ENCODE measurements around the gene EML4. TPM values are rescaled to one million over a fixed set of nuclear protein-coding genes. Genes with fewer than 3 reads are reported as not detected.

EML4 gene
- total RNA-seq, 1 donor from 2014 or later = 32.9 TPM

GRCh38 chr2:42185220-42185921 lies 16.2 kb downstream of the EML4 start:
- H3K4me3 ChIP-seq (ENCODE audit: low read length in 3 of 3) = no peak overlapping the region
- no peaks in the 10 kb centered on the region for H3K9me3 ChIP-seq (ENCODE audit: control insufficient read depth in 3 of 3, low read length in 3 of 3)
- no peaks in the 10 kb centered on the region for H3K4me1 ChIP-seq (ENCODE audit: control insufficient read depth in 3 of 3, insufficient read depth in 3 of 3, low read length in 3 of 3)
- H3K9ac ChIP-seq (ENCODE audit: low read depth in 1 of 3, low read length in 3 of 3) = no peak overlapping the region
- no peaks in the 10 kb centered on the region for H3K27me3 ChIP-seq (ENCODE audit: control insufficient read depth in 3 of 3, insufficient read depth in 3 of 3, low read length in 3 of 3)
- H3K27ac ChIP-seq (ENCODE audit: low read depth, low read length) = no peak overlapping the region
- H3K36me3 ChIP-seq (ENCODE audit: control insufficient read depth in 3 of 3, insufficient read depth in 3 of 3, low read length in 3 of 3) = no peaks in the 10 kb centered on the region

GRCh38 chr2:42186366-42186765 lies 17.2 kb downstream of the EML4 start:
- Histone ChIP-seq H3K4me3 (ENCODE audit: low read length in 3 of 3) (no peak overlapping the region), H3K4me1 (ENCODE audit: control insufficient read depth in 3 of 3, insufficient read depth in 3 of 3, low read length in 3 of 3) (no peaks in the 10 kb centered on the region), H3K9ac (ENCODE audit: low read depth in 1 of 3, low read length in 3 of 3) (no peak overlapping the region), H3K9me3 (ENCODE audit: control insufficient read depth in 3 of 3, low read length in 3 of 3) (no peaks in the 10 kb centered on the region), H3K36me3 (ENCODE audit: control insufficient read depth in 3 of 3, insufficient read depth in 3 of 3, low read length in 3 of 3) (no peaks in the 10 kb centered on the region), H3K27me3 (ENCODE audit: control insufficient read depth in 3 of 3, insufficient read depth in 3 of 3, low read length in 3 of 3) (no peaks in the 10 kb centered on the region), H3K27ac (ENCODE audit: low read depth, low read length) (no peak overlapping the region)

GRCh38 chr2:42186945-42187632 lies 17.9 kb downstream of the EML4 start:
- Histone ChIP-seq H3K4me1 (ENCODE audit: control insufficient read depth in 3 of 3, insufficient read depth in 3 of 3, low read length in 3 of 3) (no peaks in the 10 kb centered on the region), H3K4me3 (ENCODE audit: low read length in 3 of 3) (no peak overlapping the region), H3K9ac (ENCODE audit: low read depth in 1 of 3, low read length in 3 of 3) (no peak overlapping the region), H3K36me3 (ENCODE audit: control insufficient read depth in 3 of 3, insufficient read depth in 3 of 3, low read length in 3 of 3) (no peaks in the 10 kb centered on the region), H3K9me3 (ENCODE audit: control insufficient read depth in 3 of 3, low read length in 3 of 3) (no peaks in the 10 kb centered on the region), H3K27me3 (ENCODE audit: control insufficient read depth in 3 of 3, insufficient read depth in 3 of 3, low read length in 3 of 3) (no peaks in the 10 kb centered on the region), H3K27ac (ENCODE audit: low read depth, low read length) (no peak overlapping the region)

GRCh38 chr2:42187886-42188285 lies 18.7 kb downstream of the EML4 start:
- H3K4me1 ChIP-seq (ENCODE audit: control insufficient read depth in 3 of 3, insufficient read depth in 3 of 3, low read length in 3 of 3) = no peaks in the 10 kb centered on the region
- no peak overlapping the region for H3K9ac ChIP-seq (ENCODE audit: low read depth in 1 of 3, low read length in 3 of 3)

GRCh38 chr2:42189235-42189566 lies 20.0 kb downstream of the EML4 start:
- H3K9ac ChIP-seq (ENCODE audit: low read depth in 1 of 3, low read length in 3 of 3) = no peak overlapping the region
- peaks cover 0 to 3% (median 0%) of the 10 kb centered on the region in 3 donors for H3K4me1 ChIP-seq (ENCODE audit: control insufficient read depth in 3 of 3, insufficient read depth in 3 of 3, low read length in 3 of 3)
- no peak overlapping the region for H3K4me3 ChIP-seq (ENCODE audit: low read length in 3 of 3)
- H3K27me3 ChIP-seq (ENCODE audit: control insufficient read depth in 3 of 3, insufficient read depth in 3 of 3, low read length in 3 of 3) = no peaks in the 10 kb centered on the region
- no peak overlapping the region for H3K27ac ChIP-seq (ENCODE audit: low read depth, low read length)
- no peaks in the 10 kb centered on the region for H3K36me3 ChIP-seq (ENCODE audit: control insufficient read depth in 3 of 3, insufficient read depth in 3 of 3, low read length in 3 of 3)
- no peaks in the 10 kb centered on the region for H3K9me3 ChIP-seq (ENCODE audit: control insufficient read depth in 3 of 3, low read length in 3 of 3)

More at GRCh38 chr2:42187886-42188285, 18.7 kb downstream of the EML4 start:
- Histone ChIP-seq H3K27ac (ENCODE audit: low read depth, low read length) (no peak overlapping the region), H3K27me3 (ENCODE audit: control insufficient read depth in 3 of 3, insufficient read depth in 3 of 3, low read length in 3 of 3) (no peaks in the 10 kb centered on the region), H3K4me3 (ENCODE audit: low read length in 3 of 3) (no peak overlapping the region), H3K36me3 (ENCODE audit: control insufficient read depth in 3 of 3, insufficient read depth in 3 of 3, low read length in 3 of 3) (no peaks in the 10 kb centered on the region), H3K9me3 (ENCODE audit: control insufficient read depth in 3 of 3, low read length in 3 of 3) (no peaks in the 10 kb centered on the region)

GRCh38 chr2:42190191-42190590 lies 21.0 kb downstream of the EML4 start:
- no peak overlapping the region for H3K4me3 ChIP-seq (ENCODE audit: low read length in 3 of 3)
- H3K9ac ChIP-seq (ENCODE audit: low read depth in 1 of 3, low read length in 3 of 3) = no peak overlapping the region
- no peaks in the 10 kb centered on the region for H3K9me3 ChIP-seq (ENCODE audit: control insufficient read depth in 3 of 3, low read length in 3 of 3)
- no peak overlapping the region for H3K27ac ChIP-seq (ENCODE audit: low read depth, low read length)
- no peaks in the 10 kb centered on the region for H3K36me3 ChIP-seq (ENCODE audit: control insufficient read depth in 3 of 3, insufficient read depth in 3 of 3, low read length in 3 of 3)
- H3K4me1 ChIP-seq (ENCODE audit: control insufficient read depth in 3 of 3, insufficient read depth in 3 of 3, low read length in 3 of 3) = peaks cover 0 to 3% (median 0%) of the 10 kb centered on the region in 3 donors
- H3K27me3 ChIP-seq (ENCODE audit: control insufficient read depth in 3 of 3, insufficient read depth in 3 of 3, low read length in 3 of 3) = no peaks in the 10 kb centered on the region

GRCh38 chr2:42191285-42192009 lies 22.3 kb downstream of the EML4 start:
- Histone ChIP-seq H3K36me3 (ENCODE audit: control insufficient read depth in 3 of 3, insufficient read depth in 3 of 3, low read length in 3 of 3) (no peaks in the 10 kb centered on the region), H3K27me3 (ENCODE audit: control insufficient read depth in 3 of 3, insufficient read depth in 3 of 3, low read length in 3 of 3) (no peaks in the 10 kb centered on the region), H3K9me3 (ENCODE audit: control insufficient read depth in 3 of 3, low read length in 3 of 3) (no peaks in the 10 kb centered on the region), H3K4me3 (ENCODE audit: low read length in 3 of 3) (no peak overlapping the region), H3K9ac (ENCODE audit: low read depth in 1 of 3, low read length in 3 of 3) (no peak overlapping the region), H3K27ac (ENCODE audit: low read depth, low read length) (no peak overlapping the region), H3K4me1 (ENCODE audit: control insufficient read depth in 3 of 3, insufficient read depth in 3 of 3, low read length in 3 of 3) (peaks cover 0 to 3% (median 0%) of the 10 kb centered on the region in 3 donors)

- Histone ChIP-seq H3K9me3 (ENCODE audit: control insufficient read depth in 3 of 3, low read length in 3 of 3) (no peaks in the 10 kb centered on the region), H3K9ac (ENCODE audit: low read depth in 1 of 3, low read length in 3 of 3) (no peak overlapping the region), H3K27me3 (ENCODE audit: control insufficient read depth in 3 of 3, insufficient read depth in 3 of 3, low read length in 3 of 3) (no peaks in the 10 kb centered on the region), H3K4me3 (ENCODE audit: low read length in 3 of 3) (no peak overlapping the region), H3K27ac (ENCODE audit: low read depth, low read length) (no peak overlapping the region), H3K36me3 (ENCODE audit: control insufficient read depth in 3 of 3, insufficient read depth in 3 of 3, low read length in 3 of 3) (no peaks in the 10 kb centered on the region), H3K4me1 (ENCODE audit: control insufficient read depth in 3 of 3, insufficient read depth in 3 of 3, low read length in 3 of 3) (peaks cover 0 to 3% (median 0%) of the 10 kb centered on the region in 3 donors)
Observed at GRCh38 chr2:42192010-42192373, 22.8 kb downstream of the EML4 start.

- H3K4me1 ChIP-seq (ENCODE audit: control insufficient read depth in 3 of 3, insufficient read depth in 3 of 3, low read length in 3 of 3) = peaks cover 0 to 3% (median 0%) of the 10 kb centered on the region in 3 donors
- H3K36me3 ChIP-seq (ENCODE audit: control insufficient read depth in 3 of 3, insufficient read depth in 3 of 3, low read length in 3 of 3) = no peaks in the 10 kb centered on the region
- no peaks in the 10 kb centered on the region for H3K27me3 ChIP-seq (ENCODE audit: control insufficient read depth in 3 of 3, insufficient read depth in 3 of 3, low read length in 3 of 3)
- no peak overlapping the region for H3K27ac ChIP-seq (ENCODE audit: low read depth, low read length)
- H3K9me3 ChIP-seq (ENCODE audit: control insufficient read depth in 3 of 3, low read length in 3 of 3) = no peaks in the 10 kb centered on the region
- no peak overlapping the region for H3K9ac ChIP-seq (ENCODE audit: low read depth in 1 of 3, low read length in 3 of 3)
- no peak overlapping the region for H3K4me3 ChIP-seq (ENCODE audit: low read length in 3 of 3)
Observed at GRCh38 chr2:42192652-42193566, 23.8 kb downstream of the EML4 start.
